ENCODE results near the gene S100A3. TPM values are rescaled to one million over a fixed set of nuclear protein-coding genes. Genes with fewer than 3 reads are reported as not detected.

The S100A3 gene
- total and polyA plus RNA-seq, 9 donors, result 0.48 to 2.5 (median 1.6) TPM; not detected in 4

DNA sequence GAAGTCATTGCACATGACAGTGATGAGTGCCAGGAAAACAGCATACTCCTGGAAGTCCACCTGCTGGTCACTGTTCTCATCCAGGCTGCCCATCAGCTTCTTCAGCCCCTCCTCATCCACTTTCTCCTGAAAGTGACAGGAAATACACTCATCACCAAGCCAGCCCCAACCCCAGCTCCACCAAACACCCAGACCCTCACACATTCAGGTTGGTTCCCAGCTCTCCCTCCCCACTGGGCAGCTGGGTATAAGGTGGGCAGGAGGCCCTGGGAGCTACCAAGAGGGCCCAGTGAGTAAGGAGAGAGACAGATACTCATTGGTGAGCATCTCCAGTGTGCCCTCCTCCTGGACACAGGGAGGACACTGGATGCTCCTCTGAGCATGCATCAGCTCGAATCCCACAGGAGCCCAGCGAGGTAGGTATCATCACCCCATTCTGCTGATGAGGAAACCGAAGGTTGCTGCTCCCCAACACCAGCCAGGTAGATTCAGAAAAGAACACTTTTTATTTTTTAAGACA lies 12.5 kb upstream of the S100A3 start:
- Histone ChIP-seq H3K27ac (peak overlapping the region in 1 of 2 donors; percentile 27), H3K4me3 (no peak overlapping the region), H3K4me1 (ENCODE audit: insufficient read depth) (peaks cover 16% of the 10 kb centered on the region), H3K9me3 (no peaks in the 10 kb centered on the region), H3K27me3 (no peaks in the 10 kb centered on the region), H3K36me3 (no peaks in the 10 kb centered on the region)
- TF ChIP-seq POLR2A (IDR thresholded peaks at IDR 0.05), result no peak
- TF ChIP-seq, protein P1, sequence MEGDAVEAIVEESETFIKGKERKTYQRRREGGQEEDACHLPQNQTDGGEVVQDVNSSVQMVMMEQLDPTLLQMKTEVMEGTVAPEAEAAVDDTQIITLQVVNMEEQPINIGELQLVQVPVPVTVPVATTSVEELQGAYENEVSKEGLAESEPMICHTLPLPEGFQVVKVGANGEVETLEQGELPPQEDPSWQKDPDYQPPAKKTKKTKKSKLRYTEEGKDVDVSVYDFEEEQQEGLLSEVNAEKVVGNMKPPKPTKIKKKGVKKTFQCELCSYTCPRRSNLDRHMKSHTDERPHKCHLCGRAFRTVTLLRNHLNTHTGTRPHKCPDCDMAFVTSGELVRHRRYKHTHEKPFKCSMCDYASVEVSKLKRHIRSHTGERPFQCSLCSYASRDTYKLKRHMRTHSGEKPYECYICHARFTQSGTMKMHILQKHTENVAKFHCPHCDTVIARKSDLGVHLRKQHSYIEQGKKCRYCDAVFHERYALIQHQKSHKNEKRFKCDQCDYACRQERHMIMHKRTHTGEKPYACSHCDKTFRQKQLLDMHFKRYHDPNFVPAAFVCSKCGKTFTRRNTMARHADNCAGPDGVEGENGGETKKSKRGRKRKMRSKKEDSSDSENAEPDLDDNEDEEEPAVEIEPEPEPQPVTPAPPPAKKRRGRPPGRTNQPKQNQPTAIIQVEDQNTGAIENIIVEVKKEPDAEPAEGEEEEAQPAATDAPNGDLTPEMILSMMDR (IDR thresholded peaks at IDR 0.05), result no peak
- TF ChIP-seq EP300 (IDR thresholded peaks at IDR 0.05), result no peak
- no peak for DNase-seq
- WGBS, 3 donors, result 96 to 100% (median 96%) methylated on average over 3 of the region's 3 CpGs
- intact Hi-C loops (cut with DNase I), result loop anchor here in 1 of 4 donors (5.0 to 10.0 kb wide), 2 partner anchors 49 to 207 kb away; partner anchors contain the start of gene S100A9

GRCh38 chr1:153560771-153561465 lies 11.9 kb upstream of the S100A3 start:
- Histone ChIP-seq H3K36me3 (no peaks in the 10 kb centered on the region), H3K4me1 (ENCODE audit: insufficient read depth) (peaks cover 11% of the 10 kb centered on the region), H3K27ac (peak overlapping the region in 1 of 2 donors; percentile 27), H3K27me3 (no peaks in the 10 kb centered on the region), H3K9me3 (no peaks in the 10 kb centered on the region), H3K4me3 (no peak overlapping the region)
- 56 to 70% (median 67%) methylated on average over 10 of the region's 10 CpGs for WGBS, 3 donors
- DNase-seq, result peak in 1 of 5 donors; percentile 38
- intact Hi-C loops (cut with DNase I), result loop anchor here in 1 of 4 donors (5.0 to 10.0 kb wide), 2 partner anchors 49 to 206 kb away; partner anchors contain the start of gene S100A9
- TF ChIP-seq POLR2A (IDR thresholded peaks at IDR 0.05), result no peak
- TF ChIP-seq, protein P1 (IDR thresholded peaks at IDR 0.05), result no peak
- TF ChIP-seq EP300 (IDR thresholded peaks at IDR 0.05), result no peak

GRCh38 chr1:153560241-153560640 lies 11.2 kb upstream of the S100A3 start:
- Histone ChIP-seq H3K4me3 (no peak overlapping the region), H3K27me3 (no peaks in the 10 kb centered on the region), H3K9me3 (no peaks in the 10 kb centered on the region), H3K4me1 (ENCODE audit: insufficient read depth) (peaks cover 4% of the 10 kb centered on the region), H3K36me3 (no peaks in the 10 kb centered on the region), H3K27ac (no peak overlapping the region)
- 93 to 97% (median 94%) methylated on average over 2 of the region's 2 CpGs for WGBS, 3 donors
- TF ChIP-seq EP300 (IDR thresholded peaks at IDR 0.05) (no peak), POLR2A (IDR thresholded peaks at IDR 0.05) (no peak)
- TF ChIP-seq, protein P1 (IDR thresholded peaks at IDR 0.05), result no peak
- DNase-seq, result no peak
- intact Hi-C loops (cut with DNase I), result loop anchor here in 1 of 4 donors (5.0 to 10.0 kb wide), 2 partner anchors 48 to 205 kb away; partner anchors contain the start of gene S100A9

GRCh38 chr1:153557877-153558276 lies 8.8 kb upstream of the S100A3 start:
- H3K4me3 ChIP-seq, result no peak overlapping the region
- intact Hi-C loops (cut with DNase I), result loop anchor here in 1 of 4 donors (10.0 kb wide), 1 partner anchor 407 kb away; the partner anchor contains the start of genes CREB3L4 and SLC39A1
- no peaks in the 10 kb centered on the region for H3K27me3 ChIP-seq
- WGBS, 3 donors, result 92 to 96% (median 93%) methylated on average over 3 of the region's 3 CpGs
- H3K9me3 ChIP-seq, result no peaks in the 10 kb centered on the region
- no peak for DNase-seq
- H3K36me3 ChIP-seq, result no peaks in the 10 kb centered on the region
- TF ChIP-seq EP300 (IDR thresholded peaks at IDR 0.05) (no peak), POLR2A (IDR thresholded peaks at IDR 0.05) (no peak)
- TF ChIP-seq, protein P1 (IDR thresholded peaks at IDR 0.05), result no peak
- H3K4me1 ChIP-seq (ENCODE audit: insufficient read depth), result peaks cover 15% of the 10 kb centered on the region
- H3K27ac ChIP-seq, result no peak overlapping the region
